ENCODE data around the gene TPTE2.

Gene TPTE2

DNA sequence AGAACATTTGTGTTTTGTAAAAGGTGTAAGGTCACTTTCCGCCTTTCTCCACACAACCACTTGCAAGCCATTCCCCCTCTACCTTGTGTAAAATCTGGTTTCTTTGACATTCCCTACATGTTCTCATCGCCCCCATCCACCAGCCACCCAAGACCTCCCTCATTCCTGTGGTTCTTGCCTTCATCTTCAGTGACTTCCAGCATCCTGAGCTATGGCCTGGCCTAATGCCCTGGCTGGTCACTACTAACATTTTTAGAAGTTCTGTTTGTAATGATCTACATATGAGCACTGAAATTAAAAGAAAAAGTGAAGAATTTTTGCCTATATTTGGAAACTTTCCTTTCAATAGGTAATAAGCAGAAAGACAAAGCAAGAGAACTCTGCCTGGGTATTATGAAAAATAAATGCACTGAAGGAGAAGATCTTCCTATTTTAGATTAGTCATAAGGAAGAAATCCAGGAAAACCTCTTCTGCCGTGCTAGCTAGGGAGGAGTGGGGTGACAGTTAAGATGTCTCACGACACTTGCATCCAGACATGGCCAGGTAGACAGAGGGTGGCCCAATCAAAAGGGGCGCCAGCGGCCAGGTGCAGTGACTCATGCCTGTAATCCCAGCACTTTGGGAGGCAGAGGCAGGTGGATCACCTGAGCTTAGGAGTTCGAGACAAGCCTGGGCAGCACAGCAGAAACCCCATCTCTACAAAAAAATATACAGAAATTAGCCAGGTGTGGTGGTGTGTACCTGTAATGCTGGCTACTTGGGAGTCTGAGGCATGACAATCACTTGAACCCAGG is 44.0 kb upstream of the TPTE2 start:
- Histone ChIP-seq H3K27me3 (ENCODE audit: insufficient read depth, low read length, poor library complexity, severe bottlenecking) (no peaks in the 10 kb centered on the region), H3K4me3 (ENCODE audit: low read length, poor library complexity, severe bottlenecking) (no peak overlapping the region), H3K9ac (ENCODE audit: low read depth, low read length, poor library complexity, severe bottlenecking) (no peak overlapping the region), H3K36me3 (ENCODE audit: insufficient read depth, low read length) (no peaks in the 10 kb centered on the region), H4K20me1 (ENCODE audit: insufficient read depth, low read length, poor library complexity, severe bottlenecking) (no peaks in the 10 kb centered on the region), H3K4me1 (ENCODE audit: insufficient read depth, low read length, poor library complexity, severe bottlenecking) (no peaks in the 10 kb centered on the region), H3K9me2 (replicated peaks; ENCODE audit: low read depth, low read length) (no peaks in the 10 kb centered on the region), H3F3A (ENCODE audit: low read depth) (no peaks in the 10 kb centered on the region), H2AFZ (ENCODE audit: low read length) (no peak overlapping the region), H3K79me2 (ENCODE audit: insufficient read depth, low read length) (no peaks in the 10 kb centered on the region), H3K4me2 (ENCODE audit: low read depth, low read length, poor library complexity, severe bottlenecking) (no peak overlapping the region), H3K9me3 (ENCODE audit: insufficient read depth, low read depth, low read length) (peaks cover 8% of the 10 kb centered on the region; the same call in 1 of the 2 replicates)
- TF ChIP-seq, protein P1, sequence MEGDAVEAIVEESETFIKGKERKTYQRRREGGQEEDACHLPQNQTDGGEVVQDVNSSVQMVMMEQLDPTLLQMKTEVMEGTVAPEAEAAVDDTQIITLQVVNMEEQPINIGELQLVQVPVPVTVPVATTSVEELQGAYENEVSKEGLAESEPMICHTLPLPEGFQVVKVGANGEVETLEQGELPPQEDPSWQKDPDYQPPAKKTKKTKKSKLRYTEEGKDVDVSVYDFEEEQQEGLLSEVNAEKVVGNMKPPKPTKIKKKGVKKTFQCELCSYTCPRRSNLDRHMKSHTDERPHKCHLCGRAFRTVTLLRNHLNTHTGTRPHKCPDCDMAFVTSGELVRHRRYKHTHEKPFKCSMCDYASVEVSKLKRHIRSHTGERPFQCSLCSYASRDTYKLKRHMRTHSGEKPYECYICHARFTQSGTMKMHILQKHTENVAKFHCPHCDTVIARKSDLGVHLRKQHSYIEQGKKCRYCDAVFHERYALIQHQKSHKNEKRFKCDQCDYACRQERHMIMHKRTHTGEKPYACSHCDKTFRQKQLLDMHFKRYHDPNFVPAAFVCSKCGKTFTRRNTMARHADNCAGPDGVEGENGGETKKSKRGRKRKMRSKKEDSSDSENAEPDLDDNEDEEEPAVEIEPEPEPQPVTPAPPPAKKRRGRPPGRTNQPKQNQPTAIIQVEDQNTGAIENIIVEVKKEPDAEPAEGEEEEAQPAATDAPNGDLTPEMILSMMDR (conservative IDR thresholded peaks at IDR 0.05; ENCODE audit: low read length), result no peak
- no peak for TF ChIP-seq EZH2phosphoT487 (IDR thresholded peaks at IDR 0.05; ENCODE audit: borderline replicate concordance)

DNA sequence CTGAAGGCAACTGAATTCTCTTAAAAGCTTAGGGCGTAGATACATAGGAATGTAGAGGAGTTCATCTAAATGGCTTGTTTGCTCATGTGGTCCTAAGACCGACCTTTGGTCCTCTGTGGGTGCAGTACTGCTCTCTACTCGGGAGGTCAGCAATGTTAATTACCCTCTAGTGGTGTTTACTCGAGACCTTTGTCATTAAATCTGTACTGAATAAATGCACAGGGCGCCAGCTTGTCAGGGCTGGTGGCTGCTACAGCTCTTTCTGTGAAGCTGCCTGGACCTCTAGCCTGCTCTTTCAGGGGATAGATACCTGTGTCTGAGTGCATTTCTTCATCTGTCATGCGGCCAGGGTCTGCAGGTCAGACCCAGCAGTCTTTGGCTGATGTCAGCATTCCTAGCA is 43.0 kb upstream of the TPTE2 start:
- H3K4me3 ChIP-seq (ENCODE audit: low read length, poor library complexity, severe bottlenecking), result no peak overlapping the region
- H3K4me2 ChIP-seq (ENCODE audit: low read depth, low read length, poor library complexity, severe bottlenecking), result no peak overlapping the region
- no peaks in the 10 kb centered on the region for H4K20me1 ChIP-seq (ENCODE audit: insufficient read depth, low read length, poor library complexity, severe bottlenecking)
- TF ChIP-seq, protein P1 (conservative IDR thresholded peaks at IDR 0.05; ENCODE audit: low read length), result no peak
- TF ChIP-seq EZH2phosphoT487 (IDR thresholded peaks at IDR 0.05; ENCODE audit: borderline replicate concordance), result no peak
- no peaks in the 10 kb centered on the region for H3F3A ChIP-seq (ENCODE audit: low read depth)
- no peaks in the 10 kb centered on the region for H3K27me3 ChIP-seq (ENCODE audit: insufficient read depth, low read length, poor library complexity, severe bottlenecking)
- no peak overlapping the region for H2AFZ ChIP-seq (ENCODE audit: low read length)
- H3K9ac ChIP-seq (ENCODE audit: low read depth, low read length, poor library complexity, severe bottlenecking), result no peak overlapping the region
- H3K36me3 ChIP-seq (ENCODE audit: insufficient read depth, low read length), result no peaks in the 10 kb centered on the region
- H3K4me1 ChIP-seq (ENCODE audit: insufficient read depth, low read length, poor library complexity, severe bottlenecking), result no peaks in the 10 kb centered on the region
- H3K79me2 ChIP-seq (ENCODE audit: insufficient read depth, low read length), result no peaks in the 10 kb centered on the region
- H3K9me3 ChIP-seq (ENCODE audit: insufficient read depth, low read depth, low read length), result peaks cover 8% of the 10 kb centered on the region; the same call in 1 of the 2 replicates
- H3K9me2 ChIP-seq (replicated peaks; ENCODE audit: low read depth, low read length), result no peaks in the 10 kb centered on the region

- Histone ChIP-seq H3K9ac (ENCODE audit: low read depth, low read length, poor library complexity, severe bottlenecking) (no peak overlapping the region), H3K4me2 (ENCODE audit: low read depth, low read length, poor library complexity, severe bottlenecking) (no peak overlapping the region)
Measured at GRCh38 chr13:19601749-19602725, 40.7 kb upstream of the TPTE2 start.

More at GRCh38 chr13:19601749-19602725, 40.7 kb upstream of the TPTE2 start:
- Histone ChIP-seq H3K36me3 (ENCODE audit: insufficient read depth, low read length) (no peaks in the 10 kb centered on the region), H3K9me2 (replicated peaks; ENCODE audit: low read depth, low read length) (no peaks in the 10 kb centered on the region), H3K4me1 (ENCODE audit: insufficient read depth, low read length, poor library complexity, severe bottlenecking) (no peaks in the 10 kb centered on the region), H3K4me3 (ENCODE audit: low read length, poor library complexity, severe bottlenecking) (no peak overlapping the region), H3K27me3 (ENCODE audit: insufficient read depth, low read length, poor library complexity, severe bottlenecking) (no peaks in the 10 kb centered on the region), H2AFZ (ENCODE audit: low read length) (no peak overlapping the region), H3K9me3 (ENCODE audit: insufficient read depth, low read depth, low read length) (peaks cover 8% of the 10 kb centered on the region; the same call in 1 of the 2 replicates), H3F3A (ENCODE audit: low read depth) (no peaks in the 10 kb centered on the region), H4K20me1 (ENCODE audit: insufficient read depth, low read length, poor library complexity, severe bottlenecking) (no peaks in the 10 kb centered on the region), H3K79me2 (ENCODE audit: insufficient read depth, low read length) (no peaks in the 10 kb centered on the region)
- TF ChIP-seq, protein P1 (conservative IDR thresholded peaks at IDR 0.05; ENCODE audit: low read length), result no peak
- TF ChIP-seq EZH2phosphoT487 (IDR thresholded peaks at IDR 0.05; ENCODE audit: borderline replicate concordance), result no peak
